Body of pancreas (tissue), 4 donors: ENCODE measurements around the gene SH2D7. TPM values are rescaled to one million over a fixed set of nuclear protein-coding genes. Genes with fewer than 3 reads are reported as not detected.
A peak's percentile ranks its signal among the peaks of the same experiment; 100 is the strongest.

Source experiments
- ATAC-seq: fragments of 150-250 bp; one replicate; pipeline ENCODE4 v1.9.1; 2016
- DNase-seq, 4 donors: peaks; one replicate each; pipeline ENCODE4 v3.0.0-alpha.2; 2019
- H3K27ac ChIP-seq, 4 donors: fragments of 200-600 bp; sonication (generic); 1 replicate in 3 of 4; 2 replicates in 1 of 4; pipeline versions ENCODE4 v1.5.1 to v1.6.1; 2016 to 2019; ENCODE audit warnings: mild to moderate bottlenecking in 1 of 4, mixed read lengths in 1 of 4, moderate library complexity in 1 of 4
- H3K27me3 ChIP-seq, 2 donors: fragments of 200-600 bp; sonication (generic); one replicate each; pipeline ENCODE4 v1.6.0; 2016; ENCODE audit warnings: mild to moderate bottlenecking in 1 of 2
- H3K36me3 ChIP-seq, 2 donors: fragments of 200-600 bp; sonication (generic); replicated peaks in 1 of 2; 2 replicates each; pipeline ENCODE4 v1.5.1; 2016; ENCODE audit warnings: low read depth in 2 of 2; ENCODE audit not compliant: insufficient read depth in 1 of 2
- H3K4me1 ChIP-seq: fragments of 200-600 bp; sonication (generic); one replicate; pipeline ENCODE4 v1.6.0; 2016
- H3K4me3 ChIP-seq, 2 donors: fragments of 200-600 bp; sonication (generic); 1 replicate in 1 of 2; 2 replicates in 1 of 2; pipeline ENCODE4 v1.5.1; 2016 to 2019
- H3K9me3 ChIP-seq, 3 donors: fragments of 200-600 bp; sonication (generic); 1 replicate in 2 of 3; 2 replicates in 1 of 3; pipeline ENCODE4 v1.5.1; 2016
- CTCF ChIP-seq, 7 experiments: fragments of 450-650 bp in 4 of 7; fragments of 200-600 bp in 3 of 7; sonication (generic) in 3 of 7; IDR thresholded peaks; one replicate each; pipeline ENCODE4 v1.5.1; 2016 to 2019; ENCODE audit warnings: antibody characterized with exemption in 7 of 7
- POLR2A ChIP-seq, 3 donors: fragments of 450-650 bp; IDR thresholded peaks; one replicate each; pipeline ENCODE4 v1.6.1; 2016; ENCODE audit warnings: antibody characterized with exemption in 3 of 3, mild to moderate bottlenecking in 2 of 3
- WGBS, 2 donors: methylation state at CpG; one replicate each; pipeline ENCODE4 v1.1.5; 2017; 5-methylcytosine and 5-hydroxymethylcytosine counted together
- intact Hi-C: fragments of 100-400 bp; cut with DNase I; formaldehyde crosslinking; loops from one replicate; pipeline ENCODE4 v1.15.1; 2023
- total RNA-seq, 2 donors: library from RNA; depleted of rRNA; stranded (reverse); fragments of >200 nt; gene quantifications; one replicate each; pipeline ENCODE4 v1.1.0, GENCODE V29; 2016

SH2D7 gene
- total RNA-seq, 2 donors from 2014 or later = not detected

GRCh38 chr15:78054966-78055365 is 37.4 kb upstream of the SH2D7 start:
- H3K36me3 ChIP-seq = peaks cover 0 to 2% of the 10 kb centered on the region in 2 donors
- H3K4me3 ChIP-seq = no peak overlapping the region
- no peaks in the 10 kb centered on the region for H3K27me3 ChIP-seq
- peaks cover 72% of the 10 kb centered on the region for H3K4me1 ChIP-seq
- peak in 2 of 4 donors; percentile 10 to 31 for DNase-seq
- no peak for ATAC-seq
- no peaks in the 10 kb centered on the region for H3K9me3 ChIP-seq
- TF ChIP-seq POLR2A (IDR thresholded peaks at IDR 0.05) (no peak), CTCF (IDR thresholded peaks at IDR 0.05) (no peak)
- peak overlapping the region in 2 of 4 donors; percentile 74 to 83 for H3K27ac ChIP-seq
- intact Hi-C loops = no loop called here
- WGBS, 2 donors = 11 to 35% methylated on average over 1 of the region's 1 CpG

- 22 to 27% methylated on average over 2 of the region's 2 CpGs for WGBS, 2 donors
- H3K4me3 ChIP-seq = no peak overlapping the region
- peak in 3 of 4 donors; percentile 25 to 52 (median 49) for DNase-seq
- H3K36me3 ChIP-seq = peaks cover 0 to 2% of the 10 kb centered on the region in 2 donors
- peak in 1 of 3 donors; percentile 5 for TF ChIP-seq POLR2A (IDR thresholded peaks at IDR 0.05)
- no peak for TF ChIP-seq CTCF (IDR thresholded peaks at IDR 0.05)
- H3K4me1 ChIP-seq = peaks cover 72% of the 10 kb centered on the region
- H3K27me3 ChIP-seq = no peaks in the 10 kb centered on the region
- H3K27ac ChIP-seq = peak overlapping the region; percentile 21 to 83 (median 64)
- peak; percentile 43 for ATAC-seq
- intact Hi-C loops = no loop called here
- H3K9me3 ChIP-seq = no peaks in the 10 kb centered on the region
Observed at GRCh38 chr15:78055919-78056713, 36.2 kb upstream of the SH2D7 start.

- WGBS, 2 donors = 25% methylated on average over 2 of the region's 2 CpGs; no CpG with 5 or more reads in 1 of the 2 donors
- H3K36me3 ChIP-seq = peaks cover 0 to 2% of the 10 kb centered on the region in 2 donors
- H3K9me3 ChIP-seq = no peaks in the 10 kb centered on the region
- H3K27ac ChIP-seq = peak overlapping the region; percentile 55 to 83 (median 68)
- TF ChIP-seq CTCF (IDR thresholded peaks at IDR 0.05) (no peak), POLR2A (IDR thresholded peaks at IDR 0.05) (no peak)
- intact Hi-C loops = no loop called here
- H3K4me3 ChIP-seq = no peak overlapping the region
- H3K4me1 ChIP-seq = peaks cover 67% of the 10 kb centered on the region
- no peaks in the 10 kb centered on the region for H3K27me3 ChIP-seq
- ATAC-seq = peak; percentile 75
- DNase-seq = peak; percentile 39 to 61 (median 56)
Observed at GRCh38 chr15:78056714-78057269, 35.6 kb upstream of the SH2D7 start.

GRCh38 chr15:78057803-78058202 is 34.6 kb upstream of the SH2D7 start:
- Histone ChIP-seq H3K27me3 (no peaks in the 10 kb centered on the region), H3K36me3 (peaks cover 0 to 2% of the 10 kb centered on the region in 2 donors), H3K27ac (peak overlapping the region in 3 of 4 donors; percentile 55 to 83 (median 74)), H3K9me3 (no peaks in the 10 kb centered on the region), H3K4me3 (no peak overlapping the region), H3K4me1 (peaks cover 65% of the 10 kb centered on the region)
- DNase-seq = peak in 1 of 4 donors; percentile 2
- no peak for TF ChIP-seq CTCF (IDR thresholded peaks at IDR 0.05)
- TF ChIP-seq POLR2A (IDR thresholded peaks at IDR 0.05) = no peak
- ATAC-seq = no peak
- intact Hi-C loops = no loop called here
- 92 to 96% methylated on average over 5 of the region's 5 CpGs for WGBS, 2 donors
